Muscle of leg (tissue), 11 donors: ENCODE data around the gene CAMKK2. TPM values are rescaled to one million over a fixed set of nuclear protein-coding genes. Genes with fewer than 3 reads are reported as not detected.

Experiments
- DNase-seq: peaks from one replicate; pipeline ENCODE4 v3.0.0; 2013
- H3K27ac ChIP-seq: one replicate; pipeline ENCODE4 v1.5.1; 2013; ENCODE audit warnings: mild to moderate bottlenecking, low read length, control low read depth
- H3K27me3 ChIP-seq: one replicate; pipeline ENCODE4 v1.6.1; 2013; ENCODE audit warnings: low read length; ENCODE audit not compliant: control insufficient read depth, insufficient read depth
- H3K36me3 ChIP-seq: one replicate; pipeline ENCODE4 v1.6.1; 2013; ENCODE audit warnings: low read length; ENCODE audit not compliant: control insufficient read depth, insufficient read depth
- H3K4me1 ChIP-seq: one replicate; pipeline ENCODE4 v1.6.1; 2013; ENCODE audit warnings: low read length; ENCODE audit not compliant: control insufficient read depth, insufficient read depth
- H3K4me3 ChIP-seq: one replicate; pipeline ENCODE4 v1.5.1; 2013; ENCODE audit warnings: low read length, control low read depth
- H3K9me3 ChIP-seq: replicated peaks from 2 replicates; pipeline ENCODE4 v1.6.1; 2013; ENCODE audit warnings: low read depth, low read length; ENCODE audit not compliant: control insufficient read depth
- WGBS: methylation state at CpG from one replicate; pipeline ENCODE4 v1.1.5; 2013; ENCODE audit warnings: missing lambda C conversion rate; ENCODE audit not compliant: insufficient coverage; 5-methylcytosine and 5-hydroxymethylcytosine counted together
- polyA plus RNA-seq, 8 donors: library from polyadenylated mRNA; unstranded; fragments of 120-200 nt; gene quantifications; one replicate each; pipeline versions ENCODE4 v1.2.1 to v1.2.3, GENCODE V29; 2013; ENCODE audit warnings: inconsistent platforms in 1 of 8, low replicate concordance in 1 of 8; ENCODE audit not compliant: insufficient read length in 8 of 8, insufficient read depth in 1 of 8
- total RNA-seq: library from RNA; stranded (reverse); fragments of 120-200 nt; gene quantifications from one replicate; pipeline ENCODE4 v1.2.4, GENCODE V29; 2013

The CAMKK2 gene
- total and polyA plus RNA-seq, 9 donors = 12.1 to 29.5 (median 23.2) TPM

DNA sequence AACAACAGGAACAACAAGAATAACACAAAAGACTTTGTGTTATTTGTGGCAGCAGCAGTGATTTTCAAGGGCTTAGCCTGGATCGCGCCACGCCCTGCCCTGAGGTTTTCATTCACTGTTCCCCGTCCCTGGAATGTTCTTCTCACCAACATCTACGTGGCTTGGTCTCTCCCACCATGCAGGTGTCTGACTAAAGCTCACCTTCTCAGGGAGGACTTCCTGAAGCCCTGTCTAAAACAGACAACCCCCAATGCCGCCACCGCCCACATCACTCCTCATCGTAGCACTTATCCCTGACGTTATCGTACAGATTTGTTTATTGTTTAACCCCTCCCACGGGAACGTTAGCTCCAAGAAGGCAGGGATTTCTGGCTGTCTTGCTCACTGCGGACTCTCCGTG, 46.1 kb downstream of the CAMKK2 start:
- Histone ChIP-seq H3K27me3 (no peaks in the 10 kb centered on the region), H3K36me3 (peaks cover 78% of the 10 kb centered on the region), H3K4me3 (no peak overlapping the region), H3K4me1 (no peaks in the 10 kb centered on the region), H3K27ac (no peak overlapping the region), H3K9me3 (no peaks in the 10 kb centered on the region)
- no peak for DNase-seq
- WGBS = 85% methylated on average over 12 of the region's 14 CpGs

DNA sequence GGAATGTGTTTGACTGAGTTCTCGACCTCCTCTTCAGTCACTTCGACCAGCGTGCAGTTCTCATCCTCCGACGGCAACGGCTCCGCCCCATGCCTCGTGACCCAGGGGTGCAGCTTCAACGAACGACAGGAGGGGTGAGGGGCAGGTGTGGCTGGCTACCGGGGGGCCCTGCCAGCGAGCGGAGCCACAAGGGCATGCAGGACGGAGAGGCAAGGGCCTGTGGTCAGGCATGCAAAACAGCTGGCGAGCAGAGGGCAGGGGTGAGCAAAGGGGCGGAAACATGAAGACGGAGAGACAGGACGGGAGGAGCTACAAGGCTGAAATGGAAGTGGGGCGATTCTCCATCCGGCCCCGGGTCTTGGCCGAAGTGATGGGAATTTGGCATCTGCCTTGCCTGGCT, 47.9 kb downstream of the CAMKK2 start:
- H3K9me3 ChIP-seq = no peaks in the 10 kb centered on the region
- WGBS = 87% methylated on average over 20 of the region's 22 CpGs
- H3K36me3 ChIP-seq = peaks cover 80% of the 10 kb centered on the region
- no peak overlapping the region for H3K4me3 ChIP-seq
- no peaks in the 10 kb centered on the region for H3K4me1 ChIP-seq
- no peak overlapping the region for H3K27ac ChIP-seq
- DNase-seq = no peak
- H3K27me3 ChIP-seq = no peaks in the 10 kb centered on the region

DNA sequence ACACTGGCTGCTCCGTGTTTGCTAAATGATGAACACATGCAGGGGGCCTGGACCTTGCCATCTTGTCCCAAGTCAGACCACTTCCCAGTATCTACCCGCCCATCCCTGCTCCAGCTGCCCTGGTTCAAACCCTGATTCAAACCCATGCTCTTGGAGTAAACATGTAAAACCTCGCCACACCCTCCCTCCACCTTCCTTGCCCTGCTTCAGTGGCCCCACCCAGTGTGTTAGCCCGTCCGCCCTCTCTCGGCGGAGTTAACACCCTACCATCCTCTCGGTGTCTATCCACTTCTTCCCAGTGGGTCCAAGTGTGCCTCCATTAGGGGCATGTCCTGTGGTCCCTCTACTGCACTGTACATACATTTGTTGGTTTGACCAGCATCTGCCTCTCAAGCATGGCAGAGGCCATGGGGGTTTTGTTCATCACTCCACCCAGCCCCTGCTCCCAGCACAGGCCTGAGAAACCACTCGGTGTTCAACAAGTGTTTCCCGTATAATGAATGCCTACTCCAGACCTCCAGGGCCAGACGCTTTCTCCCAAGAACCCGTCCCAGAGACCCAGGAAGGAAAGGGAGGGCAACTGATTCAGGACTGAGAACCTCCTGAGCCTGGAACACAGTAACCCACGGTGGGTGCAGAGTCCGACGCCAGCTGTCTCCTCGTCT, 49.5 kb downstream of the CAMKK2 start:
- WGBS = 87% methylated on average over 16 of the region's 16 CpGs
- Histone ChIP-seq H3K9me3 (no peaks in the 10 kb centered on the region), H3K36me3 (peaks cover 72% of the 10 kb centered on the region), H3K27me3 (no peaks in the 10 kb centered on the region), H3K27ac (no peak overlapping the region), H3K4me1 (no peaks in the 10 kb centered on the region), H3K4me3 (no peak overlapping the region)
- DNase-seq = no peak

- Histone ChIP-seq H3K4me1 (peaks cover 6% of the 10 kb centered on the region), H3K27me3 (no peaks in the 10 kb centered on the region), H3K4me3 (no peak overlapping the region), H3K27ac (no peak overlapping the region), H3K9me3 (no peaks in the 10 kb centered on the region), H3K36me3 (peaks cover 69% of the 10 kb centered on the region)
- WGBS = 80% methylated on average over 1 of the region's 7 CpGs
- no peak for DNase-seq
Observed at GRCh38 chr12:121245951-121246350, 50.6 kb downstream of the CAMKK2 start.

- DNase-seq = no peak
- Histone ChIP-seq H3K36me3 (peaks cover 60% of the 10 kb centered on the region), H3K4me1 (peaks cover 15% of the 10 kb centered on the region), H3K9me3 (no peaks in the 10 kb centered on the region), H3K4me3 (no peak overlapping the region), H3K27ac (no peak overlapping the region), H3K27me3 (no peaks in the 10 kb centered on the region)
- WGBS = 83% methylated on average over 8 of the region's 14 CpGs
Observed at GRCh38 chr12:121245031-121245430, 51.5 kb downstream of the CAMKK2 start.

DNA sequence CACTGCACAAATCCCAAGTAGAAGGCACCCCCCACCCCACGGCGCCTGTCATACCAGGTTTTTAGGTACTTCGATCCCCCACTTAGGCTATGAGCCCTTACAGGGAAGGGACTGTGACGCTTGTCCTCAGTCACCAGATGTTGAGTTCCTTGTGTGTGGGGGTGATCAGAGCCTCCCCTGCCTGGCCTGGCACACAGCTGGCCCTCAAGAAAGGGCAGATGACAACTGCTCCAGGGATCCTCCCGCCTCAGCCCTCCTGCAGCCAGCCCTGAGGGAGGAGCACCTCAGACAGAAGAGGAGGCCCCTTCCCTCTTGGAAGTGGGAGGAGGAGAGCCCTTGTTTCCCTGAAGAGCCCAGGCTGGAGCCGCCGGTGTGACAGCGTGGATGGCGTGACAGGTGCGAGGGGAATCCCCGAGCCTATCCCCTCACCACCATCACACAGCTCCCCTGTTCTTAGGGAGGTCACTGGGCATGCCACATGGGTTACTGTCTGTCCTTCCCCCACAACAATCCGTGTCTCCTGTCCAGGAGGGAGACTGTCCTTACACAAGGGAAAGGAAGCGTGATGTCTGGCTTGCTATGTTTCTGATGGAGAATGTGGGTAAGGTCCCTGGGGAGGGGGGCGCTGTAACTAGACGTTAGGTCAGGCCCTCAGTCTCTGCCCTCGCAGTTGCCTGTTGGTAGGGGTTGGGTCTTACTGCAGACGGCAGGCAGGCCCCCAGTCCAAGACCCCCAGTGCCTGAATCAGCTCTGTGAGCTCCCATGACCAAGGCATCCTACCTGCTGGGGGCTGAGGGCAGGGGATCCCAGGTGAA, 55.1 kb downstream of the CAMKK2 start:
- peaks cover 36% of the 10 kb centered on the region for H3K36me3 ChIP-seq
- peak; percentile 29 for DNase-seq

GRCh38 chr12:121240484-121241101, 55.9 kb downstream of the CAMKK2 start:
- WGBS = 24% methylated on average over 36 of the region's 38 CpGs
- H3K36me3 ChIP-seq = peaks cover 41% of the 10 kb centered on the region
- peak; percentile 89 for DNase-seq

More for the DNA sequence above, 55.1 kb downstream of the CAMKK2 start:
- H3K27me3 ChIP-seq = no peaks in the 10 kb centered on the region
- 65% methylated on average over 7 of the region's 17 CpGs for WGBS
- H3K27ac ChIP-seq = peak overlapping the region; percentile 52
- H3K4me1 ChIP-seq = peaks cover 30% of the 10 kb centered on the region
- H3K4me3 ChIP-seq = peak overlapping the region; percentile 24
- no peaks in the 10 kb centered on the region for H3K9me3 ChIP-seq

DNA sequence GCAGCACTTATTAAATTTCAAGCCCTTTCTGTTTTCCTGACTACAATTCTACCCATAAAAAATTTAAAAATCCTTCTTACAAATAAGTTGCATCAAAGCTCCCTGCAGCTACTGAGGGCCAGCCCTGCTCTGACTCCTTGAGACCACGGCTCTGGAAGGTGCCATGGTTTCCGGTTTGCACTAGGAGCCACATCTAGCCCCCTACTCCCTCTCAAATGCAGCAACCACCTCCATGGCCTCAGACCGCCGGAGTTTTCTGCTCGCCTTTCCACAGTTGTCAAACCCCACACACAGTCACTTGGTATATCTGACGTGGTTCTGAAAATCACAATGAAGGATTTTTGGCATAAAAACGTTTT, 56.5 kb downstream of the CAMKK2 start:
- Histone ChIP-seq H3K4me3 (no peak overlapping the region), H3K27me3 (no peaks in the 10 kb centered on the region), H3K36me3 (peaks cover 40% of the 10 kb centered on the region), H3K4me1 (peaks cover 30% of the 10 kb centered on the region), H3K9me3 (no peaks in the 10 kb centered on the region), H3K27ac (peak overlapping the region; percentile 52)
- no peak for DNase-seq
- WGBS = 59% methylated on average over 6 of the region's 7 CpGs

More at GRCh38 chr12:121240484-121241101, 55.9 kb downstream of the CAMKK2 start:
- Histone ChIP-seq H3K27ac (peak overlapping the region; percentile 52), H3K9me3 (no peaks in the 10 kb centered on the region), H3K27me3 (no peaks in the 10 kb centered on the region), H3K4me3 (peak overlapping the region; percentile 24), H3K4me1 (peaks cover 30% of the 10 kb centered on the region)

DNA sequence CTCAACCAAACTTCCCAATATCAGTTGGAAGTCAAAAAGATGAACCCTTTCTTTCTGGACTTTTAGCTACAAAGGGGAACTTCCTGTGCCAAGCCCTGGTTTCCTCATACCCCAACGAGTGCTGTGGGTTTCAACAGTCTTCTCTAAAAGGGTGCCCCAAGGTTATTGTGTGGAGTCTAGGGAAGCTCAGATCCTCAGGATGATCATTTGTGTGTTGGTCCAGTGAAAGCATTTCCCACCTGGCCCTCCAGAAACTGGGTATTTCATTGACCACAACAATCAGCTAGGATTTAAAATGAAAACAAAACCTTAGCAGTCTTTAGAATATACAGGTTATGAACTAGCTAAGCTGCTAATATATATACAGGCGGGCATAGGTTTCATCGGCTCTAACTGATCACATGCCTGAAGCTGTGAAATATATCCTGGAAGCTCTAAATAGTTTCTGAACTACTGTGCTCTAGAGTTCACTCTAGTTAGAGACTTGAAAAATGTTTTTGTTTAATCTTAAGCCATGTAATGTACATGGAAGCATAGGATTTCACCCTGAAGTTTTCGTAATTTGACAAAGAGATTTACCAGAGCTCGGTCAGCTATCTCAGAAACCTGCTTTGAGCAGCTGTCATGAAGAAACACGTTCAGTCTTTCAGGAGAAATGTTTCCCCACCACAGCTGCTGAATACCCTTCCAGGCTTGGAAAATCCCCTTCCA, 57.0 kb downstream of the CAMKK2 start:
- H3K27me3 ChIP-seq = no peaks in the 10 kb centered on the region
- WGBS = 63% methylated on average over 3 of the region's 6 CpGs
- DNase-seq = peak; percentile 29
- H3K4me3 ChIP-seq = no peak overlapping the region
- peaks cover 39% of the 10 kb centered on the region for H3K36me3 ChIP-seq
- H3K9me3 ChIP-seq = no peaks in the 10 kb centered on the region
- H3K4me1 ChIP-seq = peaks cover 30% of the 10 kb centered on the region
- peak overlapping the region; percentile 52 for H3K27ac ChIP-seq
